H1 (cell line): ENCODE measurements around the gene SLC30A3. TPM values are rescaled to one million over a fixed set of nuclear protein-coding genes. Genes with fewer than 3 reads are reported as not detected.

Source experiments
- ASH2L ChIP-seq: fragments of 200-600, 300-600 bp; sonication (generic); IDR thresholded peaks from one replicate; pipeline ENCODE4 v1.7.1; 2017; ENCODE audit warnings: low read length
- ATF3 ChIP-seq: IDR thresholded peaks from 2 replicates; pipeline ENCODE4 v1.6.1; 2011; ENCODE audit warnings: low read depth, mild to moderate bottlenecking, low read length; ENCODE audit not compliant: insufficient read depth
- CBX5 ChIP-seq: fragments of 300-800, 300-1000 bp; sonication (generic); IDR thresholded peaks from 2 replicates; pipeline ENCODE4 v1.7.1; 2016; ENCODE audit warnings: antibody characterized with exemption, low read length, low read depth
- CHD1 ChIP-seq: IDR thresholded peaks from 2 replicates; pipeline ENCODE4 v1.6.1; 2012; ENCODE audit warnings: low read depth, low read length, improper control_type of control experiment
- E2F6 ChIP-seq: IDR thresholded peaks from 2 replicates; pipeline ENCODE4 v1.6.1; 2012; ENCODE audit warnings: inconsistent platforms
- GABPA ChIP-seq: IDR thresholded peaks from 2 replicates; pipeline ENCODE4 v1.6.1; 2011; ENCODE audit warnings: mild to moderate bottlenecking, low read length, moderate library complexity, borderline replicate concordance; ENCODE audit not compliant: insufficient read depth
- HDAC2 ChIP-seq, 2 experiments: fragments of 300-600 bp in 1 of 2; sonication (generic) in 1 of 2; IDR thresholded peaks; 2 replicates each; pipeline ENCODE4 v1.6.1; 2011 to 2012; ENCODE audit warnings: low read depth in 2 of 2, low read length in 2 of 2, mild to moderate bottlenecking in 2 of 2, moderate library complexity in 2 of 2, borderline replicate concordance in 1 of 2, inconsistent platforms in 1 of 2
- HDAC6 ChIP-seq: IDR thresholded peaks from one replicate; pipeline ENCODE4 v1.7.1; 2012; ENCODE audit warnings: low read depth, mild to moderate bottlenecking, inconsistent platforms, low read length, moderate library complexity
- KDM1A ChIP-seq: fragments of 200-600, 300-600 bp; sonication (generic); IDR thresholded peaks from 2 replicates; pipeline ENCODE4 v1.7.1; 2016; ENCODE audit warnings: mild to moderate bottlenecking, low read length, borderline replicate concordance
- MAFK ChIP-seq: IDR thresholded peaks from 2 replicates; pipeline ENCODE4 v1.6.1; 2012; ENCODE audit warnings: low read depth, mild to moderate bottlenecking, improper control_type of control experiment, low read length
- NANOG ChIP-seq: IDR thresholded peaks from 2 replicates; pipeline ENCODE4 v1.6.1; 2011; ENCODE audit warnings: low read length, low read depth, mild to moderate bottlenecking, inconsistent platforms; ENCODE audit not compliant: insufficient read depth, poor library complexity, severe bottlenecking
- POLR2A ChIP-seq, 2 experiments: IDR thresholded peaks; 1 replicate in 1 of 2; 2 replicates in 1 of 2; pipeline ENCODE4 v1.6.1; 2011; ENCODE audit warnings: low read depth in 2 of 2, low read length in 2 of 2, mild to moderate bottlenecking in 2 of 2; ENCODE audit errors: control extremely low read depth in 1 of 2
- RAD21 ChIP-seq, 2 experiments: IDR thresholded peaks in 1 of 2; conservative IDR thresholded peaks in 1 of 2; 2 replicates each; pipeline ENCODE4 v1.6.1; 2011; ENCODE audit warnings: low read depth in 2 of 2, low read length in 2 of 2, improper control_type of control experiment in 1 of 2, inconsistent platforms in 1 of 2, mild to moderate bottlenecking in 1 of 2, moderate library complexity in 1 of 2
- RBBP5 ChIP-seq: IDR thresholded peaks from 2 replicates; pipeline ENCODE4 v1.7.1; 2012; ENCODE audit warnings: low read depth, mild to moderate bottlenecking, inconsistent platforms, low read length, moderate library complexity, borderline replicate concordance
- SIN3A ChIP-seq, 2 experiments: IDR thresholded peaks in 1 of 2; conservative IDR thresholded peaks in 1 of 2; 2 replicates each; pipeline ENCODE4 v1.6.1; 2011 to 2012; ENCODE audit warnings: low read length in 2 of 2, improper control_type of control experiment in 1 of 2, low read depth in 1 of 2, mild to moderate bottlenecking in 1 of 2
- SIRT6 ChIP-seq: IDR thresholded peaks from one replicate; pipeline ENCODE4 v1.7.1; 2012; ENCODE audit warnings: low read length, inconsistent platforms
- SIX5 ChIP-seq: IDR thresholded peaks from 2 replicates; pipeline ENCODE4 v1.6.1; 2011; ENCODE audit warnings: mild to moderate bottlenecking, low read depth, low read length
- SP1 ChIP-seq: IDR thresholded peaks from 2 replicates; pipeline ENCODE4 v1.6.1; 2011; ENCODE audit warnings: low read depth, low read length
- SP2 ChIP-seq: IDR thresholded peaks from 2 replicates; pipeline ENCODE4 v1.6.1; 2012; ENCODE audit warnings: mild to moderate bottlenecking, low read length, inconsistent platforms
- SUZ12 ChIP-seq: fragments of 200-600 bp; sonication (generic); IDR thresholded peaks from 2 replicates; pipeline ENCODE4 v1.6.1; 2012; ENCODE audit warnings: mild to moderate bottlenecking, inconsistent platforms, low read length, moderate library complexity, mixed read lengths
- TBP ChIP-seq: IDR thresholded peaks from 2 replicates; pipeline ENCODE4 v1.6.1; 2011; ENCODE audit warnings: low read depth, low read length, improper control_type of control experiment
- TCF12 ChIP-seq: IDR thresholded peaks from 2 replicates; pipeline ENCODE4 v1.6.1; 2011; ENCODE audit warnings: low read depth, mild to moderate bottlenecking, low read length
- ZNF274 ChIP-seq: IDR thresholded peaks from 2 replicates; pipeline ENCODE4 v1.7.0; 2012; ENCODE audit warnings: low read length, borderline replicate concordance; ENCODE audit errors: extremely low read depth
- polyA plus RNA-seq, 7 experiments: library from polyadenylated mRNA; depleted of rRNA in 3 of 7; stranded (reverse) in 5 of 7; unstranded in 2 of 7; fragments of >200 nt in 5 of 7; fragments of 200-250 nt in 2 of 7; gene quantifications; 1 replicate in 5 of 7; 2 replicates in 1 of 7; 4 replicates in 1 of 7; pipeline versions ENCODE4 v1.2.1 to v1.2.3, GENCODE V29; 2011 to 2013; ENCODE audit warnings: missing spikeins in 2 of 7, mixed read lengths in 2 of 7
- total RNA-seq: library from RNA; stranded (reverse); fragmentation: NEBNext Ultra II Directional; extraction: Animal tissue kit (Norgen Biotek cat#: 25700); gene quantifications from 2 replicates; pipeline ENCODE4 v1.2.1, GENCODE V29; 2021

SLC30A3 gene
- total and polyA plus RNA-seq, 2 of the 8 experiments (the other 6 are each of a cell fraction or from before 2014, with no cell fraction given) = 15.2 to 30.7 TPM

GRCh38 chr2:27264753-27265535 lies 2.1 kb upstream of the SLC30A3 start (continued):
- TF ChIP-seq NANOG = no peak
- peak; percentile 30; the same call in 1 of the 2 replicates for TF ChIP-seq TBP
- peak in 1 of 2 experiments; percentile 62; a peak in 1 of 4 replicates for TF ChIP-seq HDAC2 (IDR thresholded peaks at IDR 0.05; ENCODE audit: borderline replicate concordance in 1 of 2, low read depth in 2 of 2, low read length in 2 of 2)
- no peak for TF ChIP-seq SP2
- TF ChIP-seq GABPA = no peak; the same call in 1 of the 2 replicates
- TF ChIP-seq TCF12 = no peak
- no peak for TF ChIP-seq SUZ12
- peak; percentile 66; the same call in 1 of the 2 replicates for TF ChIP-seq RBBP5
- peak; percentile 42 to 63 for TF ChIP-seq RAD21 (IDR thresholded peaks at IDR 0.05 in 1 of 2, conservative IDR thresholded peaks at IDR 0.05 in 1 of 2; ENCODE audit: low read depth in 2 of 2, low read length in 2 of 2)
- TF ChIP-seq ASH2L = peak; percentile 66
- TF ChIP-seq E2F6 = peak; percentile 99
- TF ChIP-seq SP1 = no peak
- TF ChIP-seq HDAC6 = no peak
- 0 out of 2 replicates have a peak, but pooled peaks have one; percentile 51 for TF ChIP-seq ATF3
- no peak for TF ChIP-seq CHD1
- no peak for TF ChIP-seq SIX5
- TF ChIP-seq KDM1A = no peak
- no peak; a peak in 2 of 4 replicates for TF ChIP-seq SIN3A (conservative IDR thresholded peaks at IDR 0.05 in 1 of 2, IDR thresholded peaks at IDR 0.05 in 1 of 2; ENCODE audit: low read depth in 1 of 2, low read length in 2 of 2)
- TF ChIP-seq MAFK = no peak
- no peak for TF ChIP-seq ZNF274
- peak in 1 of 2 experiments; percentile 63; a peak in 2 of 3 replicates for TF ChIP-seq POLR2A (IDR thresholded peaks at IDR 0.05; ENCODE audit: control extremely low read depth in 1 of 2, low read depth in 2 of 2, low read length in 2 of 2)
- TF ChIP-seq CBX5 = no peak
- no peak for TF ChIP-seq SIRT6
